ENCODE data around the gene VPS51. TPM values are rescaled to one million over a fixed set of nuclear protein-coding genes. Genes with fewer than 3 reads are reported as not detected.

VPS51 gene
- total and polyA plus RNA-seq, 2 of the 4 experiments (the other 2 are of a cell fraction) = 56.3 to 113 TPM

DNA sequence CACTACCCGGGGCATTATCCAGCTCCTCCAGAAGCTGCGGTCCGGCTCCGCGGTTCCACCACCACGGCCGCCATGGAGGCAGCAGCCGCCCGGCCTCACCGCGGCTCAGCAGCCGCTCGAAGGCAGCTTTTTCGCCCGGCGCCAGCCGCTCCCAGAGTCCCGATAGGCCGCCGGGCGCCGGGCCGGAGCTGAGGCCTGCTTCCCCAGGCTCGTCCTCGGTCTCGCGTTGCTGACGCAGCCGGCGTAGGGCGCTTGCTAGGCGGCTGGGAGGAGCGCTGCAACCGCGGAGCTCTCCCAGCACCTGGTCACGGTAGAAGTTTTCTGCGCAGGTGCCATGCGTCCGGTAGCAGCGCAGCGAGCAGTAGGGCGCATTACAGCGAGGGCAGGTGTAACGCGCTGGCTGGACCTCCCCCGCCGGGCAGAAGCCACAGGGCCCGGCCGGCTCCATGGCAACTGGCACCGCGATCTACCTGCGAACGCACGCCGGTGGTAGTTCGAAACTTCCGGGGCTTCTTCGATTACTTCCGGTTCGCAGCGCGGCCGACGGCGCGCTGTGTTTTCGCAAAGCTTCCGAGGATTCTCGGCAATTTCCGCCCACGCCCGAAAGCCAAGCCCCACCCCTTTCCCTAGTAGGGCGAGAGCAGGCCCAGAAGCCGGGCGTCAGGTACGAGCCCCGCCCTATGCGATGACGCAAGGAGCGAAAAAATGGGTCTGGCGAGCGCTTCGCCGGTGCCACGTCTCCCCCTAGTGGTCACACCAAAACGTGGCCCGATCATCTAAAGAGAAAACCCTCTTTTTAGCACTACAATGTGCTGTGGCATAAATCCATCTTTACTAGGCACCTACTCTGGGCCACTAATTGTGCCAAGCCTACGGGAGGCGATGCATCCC is 21.4 kb downstream of the VPS51 start, which contains the start of gene ZNHIT2 (continued):
- TF ChIP-seq, protein P1, sequence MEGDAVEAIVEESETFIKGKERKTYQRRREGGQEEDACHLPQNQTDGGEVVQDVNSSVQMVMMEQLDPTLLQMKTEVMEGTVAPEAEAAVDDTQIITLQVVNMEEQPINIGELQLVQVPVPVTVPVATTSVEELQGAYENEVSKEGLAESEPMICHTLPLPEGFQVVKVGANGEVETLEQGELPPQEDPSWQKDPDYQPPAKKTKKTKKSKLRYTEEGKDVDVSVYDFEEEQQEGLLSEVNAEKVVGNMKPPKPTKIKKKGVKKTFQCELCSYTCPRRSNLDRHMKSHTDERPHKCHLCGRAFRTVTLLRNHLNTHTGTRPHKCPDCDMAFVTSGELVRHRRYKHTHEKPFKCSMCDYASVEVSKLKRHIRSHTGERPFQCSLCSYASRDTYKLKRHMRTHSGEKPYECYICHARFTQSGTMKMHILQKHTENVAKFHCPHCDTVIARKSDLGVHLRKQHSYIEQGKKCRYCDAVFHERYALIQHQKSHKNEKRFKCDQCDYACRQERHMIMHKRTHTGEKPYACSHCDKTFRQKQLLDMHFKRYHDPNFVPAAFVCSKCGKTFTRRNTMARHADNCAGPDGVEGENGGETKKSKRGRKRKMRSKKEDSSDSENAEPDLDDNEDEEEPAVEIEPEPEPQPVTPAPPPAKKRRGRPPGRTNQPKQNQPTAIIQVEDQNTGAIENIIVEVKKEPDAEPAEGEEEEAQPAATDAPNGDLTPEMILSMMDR (conservative IDR thresholded peaks at IDR 0.05; ENCODE audit: low read depth, low read length) = peak; percentile 98

Measured in IMR-90 (cell line).